Lower leg skin (tissue), 3 donors: Measurements from ENCODE around the gene RAPGEF4.

Experiments used
- CTCF ChIP-seq, 3 donors: fragments of 450-650 bp; IDR thresholded peaks; one replicate each; pipeline ENCODE4 v1.5.1; 2016; ENCODE audit warnings: antibody characterized with exemption in 3 of 3, mild to moderate bottlenecking in 3 of 3, moderate library complexity in 2 of 3
- POLR2A ChIP-seq, 2 donors: fragments of 450-650 bp; IDR thresholded peaks; one replicate each; pipeline ENCODE4 v1.6.1; 2016 to 2017; ENCODE audit warnings: antibody characterized with exemption in 2 of 2, mild to moderate bottlenecking in 1 of 2, moderate library complexity in 1 of 2

GRCh38 chr2:172808156-172808555 is 72.5 kb downstream of the RAPGEF4 start:
- TF ChIP-seq CTCF (IDR thresholded peaks at IDR 0.05) (no peak), POLR2A (IDR thresholded peaks at IDR 0.05) (no peak)
